T47D (cell line): ENCODE measurements around the gene DGKI.

ENCODE experiments used
- DNase-seq, 2 experiments: peaks; one replicate each; pipeline versions ENCODE4 v3.0.0 to v3.0.0-alpha.2; 2011 to 2012; ENCODE audit warnings: low read depth in 1 of 2, low spot score in 1 of 2
- JUND ChIP-seq: IDR thresholded peaks from 2 replicates; pipeline ENCODE4 v1.6.1; 2012; ENCODE audit warnings: low read depth
- in situ Hi-C: cut with HindIII; loops from 2 replicates; pipeline ENCODE4 v1.10.0; 2016; ENCODE audit warnings: low sequenced_read_pairs, low pct_unique_long_range_greater_than_20kb

Gene DGKI

GRCh38 chr7:137585591-137585990 is 261.2 kb downstream of the DGKI start:
- no peak for TF ChIP-seq JUND
- in situ Hi-C loops = no loop called here
- DNase-seq = no peak

- in situ Hi-C loops = no loop called here
- no peak for DNase-seq
- no peak for TF ChIP-seq JUND
Measured at GRCh38 chr7:137583172-137583571, 263.6 kb downstream of the DGKI start.

GRCh38 chr7:137579913-137580640 is 266.7 kb downstream of the DGKI start:
- no peak for DNase-seq
- no peak for TF ChIP-seq JUND
- in situ Hi-C loops = no loop called here

- in situ Hi-C loops = no loop called here
- no peak for DNase-seq
- TF ChIP-seq JUND = no peak
Measured at GRCh38 chr7:137578541-137578940, 268.2 kb downstream of the DGKI start.

GRCh38 chr7:137577184-137577583 is 269.6 kb downstream of the DGKI start:
- in situ Hi-C loops = no loop called here
- no peak for TF ChIP-seq JUND
- DNase-seq = no peak

GRCh38 chr7:137576481-137576880 is 270.3 kb downstream of the DGKI start:
- in situ Hi-C loops = no loop called here
- DNase-seq = no peak
- TF ChIP-seq JUND = no peak

GRCh38 chr7:137574812-137575211 is 272.0 kb downstream of the DGKI start:
- in situ Hi-C loops = no loop called here
- DNase-seq = no peak
- no peak for TF ChIP-seq JUND

GRCh38 chr7:137572056-137572784 is 274.6 kb downstream of the DGKI start:
- no peak for DNase-seq
- in situ Hi-C loops = no loop called here
- no peak for TF ChIP-seq JUND

- in situ Hi-C loops = no loop called here
Measured at GRCh38 chr7:137564677-137565076, 282.1 kb downstream of the DGKI start.

GRCh38 chr7:137563981-137564380 is 282.8 kb downstream of the DGKI start:
- DNase-seq = no peak
- in situ Hi-C loops = no loop called here
- no peak for TF ChIP-seq JUND

More at GRCh38 chr7:137564677-137565076, 282.1 kb downstream of the DGKI start:
- TF ChIP-seq JUND = no peak
- no peak for DNase-seq

GRCh38 chr7:137547485-137547884 is 299.3 kb downstream of the DGKI start:
- no peak for TF ChIP-seq JUND
- in situ Hi-C loops = no loop called here
- no peak for DNase-seq

- no peak for TF ChIP-seq JUND
- DNase-seq = no peak
- in situ Hi-C loops = no loop called here
Measured at GRCh38 chr7:137546671-137547070, 300.1 kb downstream of the DGKI start.

GRCh38 chr7:137546009-137546408 is 300.8 kb downstream of the DGKI start:
- in situ Hi-C loops = no loop called here
- no peak for TF ChIP-seq JUND
- no peak for DNase-seq
